T-helper 17 cell (primary cell): ENCODE measurements around the gene MACROD2. TPM values are rescaled to one million over a fixed set of nuclear protein-coding genes. Genes with fewer than 3 reads are reported as not detected.

Experiments
- ATAC-seq: fragments of 150-1000 bp; cut with Tn5 transposase; 2 replicates; pipeline ENCODE4 v1.10.0; 2021; ENCODE audit warnings: mild to moderate bottlenecking, moderate library complexity
- DNase-seq, 3 donors: peaks; one replicate each; pipeline versions ENCODE4 v3.0.0 to v3.0.0-alpha.2; 2020 to 2021
- H3K9me3 ChIP-seq: one replicate; pipeline ENCODE4 v1.7.0; 2013; ENCODE audit warnings: low read length, mild to moderate bottlenecking; ENCODE audit not compliant: control insufficient read depth, poor library complexity, severe bottlenecking
- H3K27ac Mint-ChIP-seq: one replicate; pipeline ENCODE4 v1.8.0; 2022; ENCODE audit warnings: mild to moderate bottlenecking, moderate library complexity, mixed read lengths
- H3K27me3 Mint-ChIP-seq: one replicate; pipeline ENCODE4 v1.8.0; 2022; ENCODE audit warnings: mixed read lengths
- H3K36me3 Mint-ChIP-seq: one replicate; pipeline ENCODE4 v1.8.0; 2022; ENCODE audit warnings: low read depth, mixed read lengths
- H3K4me1 Mint-ChIP-seq: one replicate; pipeline ENCODE4 v1.8.0; 2022; ENCODE audit warnings: mild to moderate bottlenecking, mixed read lengths
- H3K4me3 Mint-ChIP-seq: one replicate; pipeline ENCODE4 v1.8.0; 2022; ENCODE audit warnings: mild to moderate bottlenecking, moderate library complexity, mixed read lengths
- total RNA-seq, 4 donors: library from RNA in 2 of 4; stranded (reverse) in 2 of 4; gene quantifications; one replicate each; pipeline ENCODE4 v1.2.3 and lab custom pipeline; 2022 to 2026

MACROD2 gene
- total RNA-seq, 2 donors from 2014 or later: 0.85 TPM; not detected in 1

DNA sequence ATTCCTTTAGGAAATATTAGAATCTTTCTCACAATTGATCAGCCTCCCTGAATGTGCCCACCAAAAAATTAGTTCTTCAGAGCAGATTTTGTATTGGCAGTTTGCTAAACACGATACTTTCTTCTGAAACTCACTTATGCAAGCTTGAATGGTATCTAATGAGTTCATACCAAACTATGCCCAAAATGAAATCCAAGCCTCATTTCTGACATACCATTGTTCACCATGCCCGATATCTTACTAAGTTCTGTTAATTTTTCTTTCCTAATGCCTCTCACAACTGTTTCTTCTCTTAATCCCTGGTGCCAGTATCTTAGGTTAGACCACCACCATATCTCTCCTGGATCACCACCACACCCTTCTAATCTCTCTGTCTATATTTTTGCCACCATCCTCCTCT, 1822.0 kb downstream of the MACROD2 start:
- DNase-seq (no peak), ATAC-seq (no peak)
- Mint-ChIP-seq H3K4me1 (no peaks in the 10 kb centered on the region), H3K27ac (no peak overlapping the region), H3K27me3 (no peaks in the 10 kb centered on the region), H3K4me3 (no peak overlapping the region), H3K36me3 (no peaks in the 10 kb centered on the region)
- no peaks in the 10 kb centered on the region for H3K9me3 ChIP-seq

DNA sequence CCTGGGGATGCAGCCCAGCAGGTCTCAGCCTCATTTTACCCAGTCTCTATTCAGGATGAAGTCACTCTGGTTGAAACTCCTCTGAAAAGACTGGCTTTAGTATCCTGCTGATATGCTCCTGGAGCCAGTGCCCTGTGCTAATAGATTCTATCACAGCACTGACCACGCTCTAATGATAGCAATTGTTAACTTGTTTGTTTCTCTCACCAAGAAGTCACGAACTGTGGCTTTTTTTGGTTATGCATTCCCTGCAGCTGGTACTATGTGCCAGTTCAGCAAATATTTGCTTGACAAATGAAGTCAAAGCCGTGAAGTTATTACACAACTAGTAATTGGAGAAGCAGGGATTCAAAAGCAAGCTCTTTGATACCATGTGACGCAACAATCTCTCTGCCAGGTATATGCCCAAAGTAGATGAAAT, 1823.3 kb downstream of the MACROD2 start:
- Mint-ChIP-seq H3K4me1 (no peaks in the 10 kb centered on the region), H3K4me3 (no peak overlapping the region), H3K27ac (no peak overlapping the region), H3K27me3 (no peaks in the 10 kb centered on the region), H3K36me3 (no peaks in the 10 kb centered on the region)
- no peaks in the 10 kb centered on the region for H3K9me3 ChIP-seq
- no peak for DNase-seq
- ATAC-seq: no peak

DNA sequence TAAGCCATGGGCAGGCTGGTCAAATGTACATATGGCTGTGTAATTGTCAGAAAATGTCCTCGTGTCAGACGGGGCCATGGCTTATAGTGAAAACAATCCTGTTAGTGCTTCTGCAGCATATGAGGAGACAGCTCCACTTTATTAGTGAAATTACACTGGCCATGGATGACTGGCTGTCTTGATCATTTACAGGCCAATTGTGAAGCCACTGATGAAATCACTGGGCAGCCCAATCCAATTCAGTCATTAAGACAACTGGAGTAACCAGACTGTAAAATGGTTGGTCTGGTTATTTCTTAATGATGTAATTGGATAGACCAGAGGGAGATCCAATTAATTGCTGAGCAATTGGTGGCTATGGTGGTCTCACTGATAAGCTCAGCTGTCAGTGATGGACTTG, 1828.4 kb downstream of the MACROD2 start:
- no peak for DNase-seq

DNA sequence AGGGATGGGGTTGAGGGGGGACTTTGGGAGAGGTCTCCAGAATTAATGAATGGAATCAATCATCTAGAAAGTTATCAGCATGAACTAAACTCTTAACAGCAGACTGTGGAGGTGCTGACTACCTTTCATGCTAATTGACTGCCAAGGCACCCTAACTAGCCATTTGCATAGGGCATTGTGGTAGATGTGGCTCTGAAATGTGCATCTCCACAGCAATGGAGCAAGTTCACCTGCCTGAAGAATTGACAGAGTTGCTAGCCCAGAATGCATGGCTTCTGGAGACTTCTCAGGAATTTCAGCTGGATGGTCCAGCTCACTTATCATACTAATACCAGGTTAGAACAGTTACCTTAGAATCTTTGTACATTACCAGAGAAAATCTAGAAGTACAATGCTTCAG, 1832.3 kb downstream of the MACROD2 start:
- Mint-ChIP-seq H3K27me3 (no peaks in the 10 kb centered on the region), H3K4me1 (no peaks in the 10 kb centered on the region)

More for the DNA sequence above, 1828.4 kb downstream of the MACROD2 start:
- ATAC-seq: no peak
- Mint-ChIP-seq H3K36me3 (no peaks in the 10 kb centered on the region), H3K27me3 (no peaks in the 10 kb centered on the region), H3K4me3 (no peak overlapping the region), H3K27ac (no peak overlapping the region), H3K4me1 (no peaks in the 10 kb centered on the region)
- H3K9me3 ChIP-seq: no peaks in the 10 kb centered on the region

DNA sequence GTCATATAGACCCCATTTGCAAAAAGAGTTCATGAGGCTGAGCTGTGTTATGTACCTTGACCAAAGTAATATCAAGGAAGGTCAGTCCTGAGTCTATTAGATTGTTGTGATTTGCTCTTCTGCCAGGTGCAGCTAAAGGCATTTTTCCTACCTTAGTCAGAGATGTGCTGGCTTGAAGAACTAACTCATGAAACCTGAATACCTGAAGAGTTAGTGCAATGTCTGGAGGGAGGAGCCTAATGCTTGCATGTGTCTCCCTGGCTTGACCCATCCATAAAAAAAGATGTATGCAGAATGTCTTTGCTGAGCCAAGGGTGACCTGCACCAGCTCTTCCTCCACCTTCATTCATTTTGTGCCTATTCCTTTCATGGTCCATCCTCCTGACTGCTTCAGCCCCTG, 1835.9 kb downstream of the MACROD2 start:
- H3K4me3 Mint-ChIP-seq: no peak overlapping the region
- DNase-seq (no peak), ATAC-seq (no peak)
- no peaks in the 10 kb centered on the region for H3K36me3 Mint-ChIP-seq
- no peaks in the 10 kb centered on the region for H3K4me1 Mint-ChIP-seq
- H3K27me3 Mint-ChIP-seq: no peaks in the 10 kb centered on the region
- no peak overlapping the region for H3K27ac Mint-ChIP-seq
- H3K9me3 ChIP-seq: no peaks in the 10 kb centered on the region

More for the DNA sequence above, 1832.3 kb downstream of the MACROD2 start:
- no peak overlapping the region for H3K4me3 Mint-ChIP-seq
- no peaks in the 10 kb centered on the region for H3K36me3 Mint-ChIP-seq
- no peak overlapping the region for H3K27ac Mint-ChIP-seq
- ATAC-seq (no peak), DNase-seq (no peak)
- H3K9me3 ChIP-seq: no peaks in the 10 kb centered on the region

DNA sequence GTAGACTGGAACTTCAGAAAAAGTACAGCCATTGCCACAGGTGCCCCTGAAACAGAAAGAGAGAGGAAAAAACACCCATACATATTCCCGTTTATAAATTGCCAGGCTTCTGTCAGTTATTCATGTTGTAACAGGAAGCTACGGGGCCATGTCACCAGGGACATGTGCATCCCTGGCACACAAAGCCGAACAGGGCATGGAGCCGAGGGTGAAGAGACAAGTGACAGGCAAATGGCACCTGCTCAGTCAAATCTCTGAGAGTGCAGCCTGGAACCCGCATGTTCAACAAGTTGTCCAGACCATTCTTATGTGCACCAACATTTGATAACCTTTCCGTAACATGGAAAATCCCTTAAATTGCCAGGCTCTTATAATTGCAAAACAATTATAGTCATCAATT, 1837.2 kb downstream of the MACROD2 start:
- H3K9me3 ChIP-seq: no peaks in the 10 kb centered on the region
- Mint-ChIP-seq H3K36me3 (no peaks in the 10 kb centered on the region), H3K27me3 (no peaks in the 10 kb centered on the region), H3K27ac (no peak overlapping the region), H3K4me1 (no peaks in the 10 kb centered on the region), H3K4me3 (no peak overlapping the region)
- ATAC-seq: no peak
- DNase-seq: no peak

DNA sequence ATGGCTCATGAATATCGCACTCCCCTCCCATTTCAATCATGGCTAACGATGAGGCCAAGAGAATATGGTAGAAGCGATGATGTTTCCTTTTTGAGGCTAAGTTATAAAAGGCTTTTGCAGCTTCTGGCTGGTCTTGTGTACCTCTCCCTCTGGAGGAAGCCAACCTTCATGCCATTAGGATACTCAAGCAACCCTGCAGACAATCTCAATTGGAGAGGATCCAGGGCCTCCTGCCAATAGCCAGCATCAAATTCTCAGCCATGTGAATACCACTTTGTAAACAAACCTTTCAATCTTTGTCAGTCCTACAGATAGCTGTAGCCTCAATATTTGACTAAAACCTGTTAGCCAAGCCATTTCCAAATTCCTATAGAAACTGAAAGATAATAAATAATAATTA, 1839.5 kb downstream of the MACROD2 start:
- Mint-ChIP-seq H3K27me3 (no peaks in the 10 kb centered on the region), H3K4me3 (no peak overlapping the region), H3K4me1 (no peaks in the 10 kb centered on the region), H3K27ac (no peak overlapping the region), H3K36me3 (no peaks in the 10 kb centered on the region)
- DNase-seq (no peak), ATAC-seq (no peak)
- no peaks in the 10 kb centered on the region for H3K9me3 ChIP-seq

DNA sequence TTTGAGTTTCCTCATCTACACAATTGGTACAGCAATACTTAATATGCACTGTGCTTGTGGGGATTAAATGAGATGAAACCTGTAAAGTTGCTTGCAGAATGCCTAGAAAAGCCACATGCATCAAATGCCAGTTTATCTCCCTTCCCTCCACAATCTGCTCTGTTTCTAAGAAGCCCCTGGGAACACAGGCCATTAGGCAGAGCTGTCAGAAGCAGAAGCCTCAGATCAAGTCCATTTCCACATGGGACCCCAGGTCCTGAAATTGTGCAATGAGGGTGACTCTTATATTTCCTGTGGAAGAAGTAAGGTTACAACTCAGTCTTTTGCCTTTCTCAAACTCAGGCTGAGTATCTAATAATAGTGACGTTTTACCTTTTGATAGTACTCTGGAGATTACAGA, 1840.5 kb downstream of the MACROD2 start:
- DNase-seq: no peak
- no peak overlapping the region for H3K4me3 Mint-ChIP-seq
- no peak overlapping the region for H3K27ac Mint-ChIP-seq
- H3K4me1 Mint-ChIP-seq: no peaks in the 10 kb centered on the region
- no peaks in the 10 kb centered on the region for H3K27me3 Mint-ChIP-seq
- ATAC-seq: no peak
- H3K9me3 ChIP-seq: no peaks in the 10 kb centered on the region
- H3K36me3 Mint-ChIP-seq: no peaks in the 10 kb centered on the region

DNA sequence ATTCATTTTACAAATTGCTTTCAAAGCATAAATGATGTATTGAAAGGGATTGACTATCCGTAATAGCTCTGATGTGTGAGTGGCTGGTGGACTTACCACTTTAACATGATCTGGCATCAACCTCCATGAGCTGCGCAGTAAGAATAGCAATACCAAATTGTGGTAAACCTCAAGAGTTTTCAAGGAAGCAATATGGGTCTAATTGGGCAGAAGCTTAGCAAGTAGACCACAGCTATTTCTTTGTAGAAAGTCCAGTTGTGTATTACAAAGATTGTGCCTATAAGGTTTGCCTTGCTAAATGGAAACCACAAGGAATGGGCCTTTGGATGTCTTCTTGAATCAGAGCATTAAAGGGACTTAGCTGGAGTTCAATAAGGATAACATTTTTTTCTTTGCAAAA, 1841.3 kb downstream of the MACROD2 start:
- Mint-ChIP-seq H3K27me3 (no peaks in the 10 kb centered on the region), H3K36me3 (no peaks in the 10 kb centered on the region), H3K4me3 (no peak overlapping the region), H3K4me1 (no peaks in the 10 kb centered on the region), H3K27ac (no peak overlapping the region)
- ATAC-seq: no peak
- H3K9me3 ChIP-seq: no peaks in the 10 kb centered on the region
- no peak for DNase-seq

DNA sequence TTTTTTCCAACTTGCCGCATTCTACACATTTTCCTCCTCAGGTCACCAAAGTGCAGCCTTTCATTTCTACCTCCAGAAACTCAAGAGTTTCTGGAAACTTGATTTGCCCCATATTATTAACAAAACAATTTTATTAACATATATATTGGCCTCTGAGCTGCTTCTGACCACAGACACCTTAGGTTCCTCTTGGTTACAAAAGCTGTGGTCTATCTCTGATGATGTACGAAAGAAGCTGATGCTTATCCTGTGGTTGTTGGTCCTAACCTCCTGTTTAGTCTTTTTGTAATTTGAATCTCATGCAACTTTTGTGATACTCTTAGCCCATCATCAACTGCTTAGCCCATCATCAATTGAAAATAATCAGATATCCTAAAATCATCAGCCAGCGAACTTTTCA, 1842.2 kb downstream of the MACROD2 start:
- no peak overlapping the region for H3K4me3 Mint-ChIP-seq
- no peak overlapping the region for H3K27ac Mint-ChIP-seq
- H3K4me1 Mint-ChIP-seq: no peaks in the 10 kb centered on the region
- no peak for DNase-seq
- no peaks in the 10 kb centered on the region for H3K27me3 Mint-ChIP-seq
- H3K9me3 ChIP-seq: no peaks in the 10 kb centered on the region
- ATAC-seq: no peak
- no peaks in the 10 kb centered on the region for H3K36me3 Mint-ChIP-seq

DNA sequence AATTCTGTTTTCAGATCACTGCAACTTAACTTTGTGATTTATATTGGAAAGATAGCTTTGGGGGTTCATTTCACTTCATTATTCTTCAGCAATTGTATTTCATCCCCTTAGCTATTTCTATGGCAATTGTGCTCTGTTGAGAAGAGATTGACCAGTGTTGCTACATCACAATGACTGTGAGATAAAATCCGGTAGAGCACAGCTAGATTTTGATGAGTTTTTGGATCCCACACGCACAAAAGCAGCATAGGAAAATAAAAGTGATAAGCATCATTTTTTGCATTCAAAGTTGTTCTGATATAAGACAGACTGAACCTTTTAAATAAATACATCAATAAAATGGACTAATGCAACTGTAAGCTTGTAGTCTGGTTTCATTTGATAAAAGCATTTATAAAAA, 1843.2 kb downstream of the MACROD2 start:
- H3K36me3 Mint-ChIP-seq: no peaks in the 10 kb centered on the region
- no peaks in the 10 kb centered on the region for H3K9me3 ChIP-seq
- ATAC-seq (no peak), DNase-seq (no peak)
- no peaks in the 10 kb centered on the region for H3K4me1 Mint-ChIP-seq
- no peak overlapping the region for H3K27ac Mint-ChIP-seq
- H3K4me3 Mint-ChIP-seq: no peak overlapping the region
- H3K27me3 Mint-ChIP-seq: no peaks in the 10 kb centered on the region

DNA sequence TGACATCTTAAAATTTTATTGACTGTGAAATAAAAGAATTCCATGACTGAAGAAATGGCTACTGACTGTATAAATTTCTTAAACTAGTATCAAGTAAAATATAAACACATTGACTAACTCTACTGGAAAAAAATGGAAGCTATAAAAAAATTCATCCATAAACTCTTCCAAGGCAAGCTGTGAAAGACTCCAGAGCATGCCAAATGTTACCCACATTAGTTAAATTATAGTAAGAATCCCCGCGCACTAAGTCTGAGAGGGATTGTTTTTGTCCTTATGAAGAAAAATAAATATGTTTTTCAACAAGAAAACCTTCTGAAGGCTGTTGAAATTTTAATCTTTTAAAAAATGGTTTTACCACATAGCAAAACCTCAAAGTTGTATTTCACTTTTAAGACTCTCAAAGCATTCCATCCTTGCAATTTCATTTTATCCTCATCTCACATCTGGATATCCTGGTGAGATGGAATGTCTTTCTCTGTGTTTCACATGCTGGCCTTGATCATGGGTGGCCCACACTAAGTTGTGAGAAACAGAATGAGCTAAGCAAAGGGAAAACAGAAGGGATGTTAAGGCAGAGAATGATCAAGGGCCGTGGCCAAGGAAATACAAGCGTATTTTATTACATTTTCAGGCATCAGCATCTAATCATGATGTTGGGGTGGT, 1845.5 kb downstream of the MACROD2 start:
- H3K4me1 Mint-ChIP-seq: no peaks in the 10 kb centered on the region
- no peak overlapping the region for H3K27ac Mint-ChIP-seq
- H3K36me3 Mint-ChIP-seq: no peaks in the 10 kb centered on the region
- ATAC-seq (no peak), DNase-seq (no peak)
- H3K4me3 Mint-ChIP-seq: no peak overlapping the region
- no peaks in the 10 kb centered on the region for H3K27me3 Mint-ChIP-seq
- no peaks in the 10 kb centered on the region for H3K9me3 ChIP-seq

DNA sequence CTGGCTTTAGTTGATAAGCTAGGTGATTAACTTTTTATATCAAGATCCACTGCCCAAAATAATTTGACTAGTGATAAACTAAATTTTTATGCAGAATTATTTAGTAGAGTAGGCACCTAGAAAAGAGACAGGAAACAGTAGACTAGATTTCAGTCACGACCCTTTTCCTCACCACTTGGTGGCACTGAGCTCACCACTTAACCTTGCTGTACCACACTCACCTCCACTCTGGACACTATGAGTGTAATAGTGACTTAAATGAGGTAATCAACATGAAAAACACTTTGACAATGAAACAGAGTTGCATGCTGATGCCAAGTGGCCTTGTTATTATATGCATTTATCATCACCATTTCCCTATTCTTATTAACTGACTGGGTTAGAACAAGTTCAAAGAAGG, 1847.6 kb downstream of the MACROD2 start:
- no peaks in the 10 kb centered on the region for H3K9me3 ChIP-seq
- Mint-ChIP-seq H3K36me3 (no peaks in the 10 kb centered on the region), H3K4me3 (no peak overlapping the region), H3K27me3 (no peaks in the 10 kb centered on the region), H3K4me1 (no peaks in the 10 kb centered on the region), H3K27ac (no peak overlapping the region)
- no peak for DNase-seq
- no peak for ATAC-seq

DNA sequence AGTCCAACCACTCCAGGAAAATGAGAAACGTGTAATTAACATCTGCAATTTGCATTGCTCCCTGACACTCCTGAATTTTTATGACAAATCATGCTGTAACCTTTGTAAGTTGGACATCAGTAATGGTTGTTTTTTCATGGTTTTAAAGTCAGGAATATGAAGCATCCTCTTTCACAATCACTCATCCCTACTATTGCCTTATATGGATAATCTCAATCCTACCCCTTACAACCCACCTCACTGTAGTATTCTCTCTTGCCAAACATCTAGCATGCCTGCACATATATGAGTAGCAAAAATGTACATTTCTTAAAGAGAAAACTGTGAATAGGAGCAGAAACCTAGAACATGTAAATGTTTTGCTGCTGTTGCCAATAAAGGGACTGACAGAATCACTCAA, 1848.5 kb downstream of the MACROD2 start:
- no peaks in the 10 kb centered on the region for H3K9me3 ChIP-seq
- ATAC-seq (no peak), DNase-seq (no peak)
- Mint-ChIP-seq H3K4me3 (no peak overlapping the region), H3K27ac (no peak overlapping the region), H3K27me3 (no peaks in the 10 kb centered on the region), H3K36me3 (no peaks in the 10 kb centered on the region), H3K4me1 (no peaks in the 10 kb centered on the region)
